NCI-H774 (cell line): ENCODE measurements around the gene AKAP12.
"Not testable (repeated sequence)": the region's sequence is repeated elsewhere in the genome, so short reads cannot be mapped to it uniquely, and the experiment has no call there.

Experiments used
- DNase-seq: peaks from one replicate; lab custom pipeline; 2025; lab: John Stamatoyannopoulos, UW

Gene AKAP12

DNA sequence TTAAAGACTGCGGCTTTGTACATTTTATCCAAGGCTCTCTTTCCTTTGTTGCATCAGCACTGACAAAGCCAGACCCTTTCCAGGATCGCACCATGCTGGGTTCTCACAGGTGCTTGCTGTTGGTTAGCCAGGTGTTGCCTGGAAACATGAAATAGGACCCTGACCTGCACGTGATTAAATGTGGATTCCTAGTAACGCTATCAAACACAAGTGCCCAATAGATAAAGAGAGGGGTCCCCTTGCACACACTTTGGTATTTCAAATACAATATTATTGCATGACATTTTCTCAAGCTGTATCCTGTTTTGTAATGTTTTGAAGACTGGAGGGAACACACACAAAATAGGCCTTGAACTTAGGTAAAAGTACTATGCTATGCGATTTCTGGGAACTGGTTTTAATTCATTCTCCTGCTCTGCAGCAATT is 73.3 kb downstream of the AKAP12 start:
- DNase-seq: peak; percentile 83

DNA sequence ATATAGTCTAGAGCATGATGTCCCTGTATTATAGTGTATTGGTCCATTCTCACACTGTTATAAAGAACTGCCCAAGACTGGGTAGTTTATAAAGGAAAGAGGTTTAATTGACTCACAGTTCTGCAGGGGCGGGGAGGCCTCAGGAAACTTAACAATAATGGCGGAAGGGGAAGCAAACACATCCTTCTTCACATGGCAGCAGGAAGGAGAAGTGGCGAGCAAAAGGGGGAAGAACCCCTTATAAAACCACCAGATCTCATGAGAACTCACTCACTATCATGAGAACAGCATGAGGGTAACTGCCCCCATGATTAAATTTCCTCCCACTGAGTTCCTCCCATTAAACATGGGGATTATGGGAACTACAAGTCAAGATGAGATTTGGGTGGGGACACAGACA is 75.9 kb downstream of the AKAP12 start:
- DNase-seq: not testable (repeated sequence)

DNA sequence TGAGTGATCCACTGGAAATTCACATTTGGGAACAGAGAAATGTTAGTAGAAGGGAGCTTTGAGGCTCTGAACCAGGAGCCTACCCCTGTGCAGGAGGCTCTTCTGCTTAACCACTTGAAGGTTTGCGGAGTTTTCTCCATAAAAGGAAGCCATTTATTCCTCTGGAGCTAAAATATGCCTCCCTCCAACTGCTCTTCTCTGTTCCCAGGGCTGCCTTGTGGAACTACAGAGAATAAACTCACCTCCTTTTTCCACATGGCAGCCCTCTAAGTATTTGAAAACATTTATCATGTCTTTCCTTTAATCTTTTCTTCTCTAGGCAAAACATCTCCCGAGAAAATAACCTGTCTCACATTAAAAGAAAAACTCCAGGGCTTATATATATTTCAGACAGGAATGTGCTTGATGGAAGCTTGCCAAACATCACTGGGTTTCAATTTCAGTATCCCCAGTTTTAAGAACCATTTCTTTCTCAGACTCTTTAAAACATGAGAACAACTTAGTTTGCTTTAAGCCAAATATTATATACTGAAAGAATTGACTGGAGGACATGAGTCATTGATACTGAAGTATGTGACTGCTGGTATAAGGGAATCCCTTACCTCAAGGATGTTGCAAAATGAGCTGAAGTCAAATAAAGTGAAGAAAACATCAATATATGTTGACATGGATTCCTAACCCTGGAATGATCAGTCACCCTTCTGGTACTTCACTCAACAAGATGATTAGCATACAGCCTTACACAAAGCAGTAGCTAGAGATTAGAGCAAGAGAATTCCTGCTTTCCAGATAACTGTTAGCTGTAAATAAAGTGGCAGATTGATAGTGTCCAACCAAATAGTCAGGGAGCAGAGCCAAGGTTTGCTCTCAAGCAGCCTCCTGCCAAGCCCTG is 77.6 kb downstream of the AKAP12 start:
- no peak for DNase-seq

DNA sequence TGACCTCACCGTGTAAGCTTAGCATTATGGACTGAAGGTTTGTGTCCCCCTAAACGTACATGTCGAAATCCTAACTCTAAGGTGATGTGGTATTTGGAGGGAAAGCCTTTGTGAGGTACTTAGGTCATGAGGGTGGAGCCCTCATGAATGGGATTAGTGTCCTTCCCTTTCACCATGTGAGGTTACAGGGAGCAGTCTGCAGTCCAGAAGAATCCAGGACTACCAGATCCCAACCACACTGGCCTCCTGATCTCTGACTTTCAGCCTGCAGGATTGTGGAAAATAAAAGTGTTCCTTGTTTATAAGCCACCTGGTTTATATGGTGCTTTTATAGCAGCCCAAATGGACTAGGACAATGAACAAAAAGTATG is 78.2 kb downstream of the AKAP12 start:
- no peak for DNase-seq

DNA sequence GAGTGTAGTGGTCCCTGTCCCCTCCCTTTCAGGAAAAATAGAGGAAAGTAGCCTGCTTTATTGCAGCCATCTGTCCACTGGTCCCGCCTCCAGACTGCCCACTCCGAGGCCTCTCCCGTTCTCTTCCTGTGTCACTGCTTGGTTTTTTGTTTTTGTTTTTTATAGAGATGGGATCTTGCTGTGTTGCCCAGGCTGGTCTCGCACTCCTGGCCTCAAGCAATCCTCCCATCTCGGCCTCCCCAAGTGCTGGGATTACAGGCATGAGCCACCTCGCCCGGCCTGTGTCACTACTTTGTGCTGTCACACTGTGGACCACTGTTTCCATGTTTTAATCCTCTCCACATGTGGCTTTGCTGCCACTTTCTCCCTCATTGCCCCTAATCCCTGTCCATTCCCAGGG is 80.4 kb downstream of the AKAP12 start:
- no peak for DNase-seq

DNA sequence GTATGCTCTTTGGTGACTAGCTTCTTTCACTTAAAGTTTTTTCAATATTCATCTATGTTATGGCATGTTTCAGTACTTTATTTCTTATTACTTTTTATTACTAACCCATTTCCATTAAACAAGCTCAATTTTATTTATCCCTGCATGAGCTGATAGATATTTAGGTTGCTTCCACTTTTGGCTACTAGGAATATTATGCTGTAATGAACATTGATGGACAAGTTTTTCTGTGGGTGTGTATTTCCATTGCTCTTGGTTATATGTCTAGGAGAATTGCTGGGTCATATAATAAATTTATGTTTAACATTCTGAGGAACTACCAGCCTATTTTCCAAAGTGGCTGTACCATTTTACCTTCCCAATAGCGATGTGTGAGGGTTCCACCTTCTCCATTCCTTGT is 81.7 kb downstream of the AKAP12 start:
- DNase-seq: no peak

DNA sequence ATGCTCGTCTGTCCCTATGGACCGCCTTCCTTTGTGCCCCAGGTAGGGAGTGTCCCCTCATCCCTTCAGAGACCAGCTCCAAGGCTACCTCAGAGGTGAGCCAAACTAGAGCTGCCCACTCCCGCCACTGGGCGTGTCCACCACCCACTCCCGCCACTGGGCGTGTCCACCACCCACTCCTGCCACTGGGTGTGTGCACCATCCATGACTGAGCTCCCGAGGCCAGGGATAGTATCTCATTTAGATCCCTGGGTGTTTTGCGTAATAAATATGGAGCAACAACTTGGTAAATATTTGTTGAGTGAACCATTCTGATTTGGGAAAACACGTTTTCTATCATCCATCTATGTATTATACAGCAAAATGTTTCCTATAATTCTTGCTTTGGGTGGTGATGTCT is 82.8 kb downstream of the AKAP12 start:
- no peak for DNase-seq

DNA sequence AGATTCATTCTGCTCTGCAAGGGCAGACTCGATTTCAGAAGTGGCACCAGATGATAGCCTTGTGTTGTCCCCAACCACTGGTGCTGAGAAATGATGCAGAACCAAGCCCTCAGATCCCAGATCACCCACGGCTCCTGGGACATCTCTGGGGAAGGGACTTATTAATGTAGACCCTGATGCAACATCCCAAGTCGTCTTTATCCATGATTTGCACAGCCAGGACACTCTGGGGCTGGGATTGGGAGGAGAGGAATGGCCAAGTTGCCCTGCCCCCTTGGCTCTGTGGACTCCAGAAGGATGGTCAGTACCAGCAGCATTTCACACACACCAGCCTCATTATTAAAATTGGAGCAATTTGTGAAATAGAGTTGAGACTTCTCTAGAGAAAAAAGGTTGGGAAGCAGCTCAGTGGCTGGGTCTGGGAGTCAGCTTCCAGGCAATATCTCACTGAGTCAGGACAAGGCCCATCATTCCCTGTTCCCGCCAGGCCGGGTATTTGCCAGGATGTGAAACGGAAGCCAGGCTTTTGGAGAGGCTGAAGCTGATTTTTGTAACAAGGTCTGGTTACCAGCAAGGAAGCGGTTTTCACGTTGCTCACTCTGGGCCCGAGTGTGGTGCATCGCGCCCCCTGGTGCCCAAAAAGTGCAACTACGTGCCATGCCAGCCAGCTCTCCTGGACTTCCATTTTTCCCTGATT is 84.2 kb downstream of the AKAP12 start:
- DNase-seq: peak; percentile 83

DNA sequence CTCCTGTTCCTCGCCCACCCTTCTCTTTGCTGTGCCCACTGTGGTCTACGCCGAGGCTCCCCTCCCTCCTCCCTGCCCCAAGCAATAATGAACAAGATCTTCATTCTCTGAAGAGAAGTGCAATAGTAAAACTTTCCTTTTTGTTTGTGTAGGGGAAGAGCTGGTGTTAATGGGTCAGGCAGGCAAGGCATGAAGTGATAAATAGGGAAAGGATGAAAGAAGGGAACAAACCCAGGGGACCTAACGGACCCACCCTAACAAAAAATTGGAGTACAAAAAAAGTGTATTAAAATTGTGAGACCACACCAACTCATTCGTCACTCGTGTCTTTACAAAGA is 84.7 kb downstream of the AKAP12 start:
- no peak for DNase-seq

DNA sequence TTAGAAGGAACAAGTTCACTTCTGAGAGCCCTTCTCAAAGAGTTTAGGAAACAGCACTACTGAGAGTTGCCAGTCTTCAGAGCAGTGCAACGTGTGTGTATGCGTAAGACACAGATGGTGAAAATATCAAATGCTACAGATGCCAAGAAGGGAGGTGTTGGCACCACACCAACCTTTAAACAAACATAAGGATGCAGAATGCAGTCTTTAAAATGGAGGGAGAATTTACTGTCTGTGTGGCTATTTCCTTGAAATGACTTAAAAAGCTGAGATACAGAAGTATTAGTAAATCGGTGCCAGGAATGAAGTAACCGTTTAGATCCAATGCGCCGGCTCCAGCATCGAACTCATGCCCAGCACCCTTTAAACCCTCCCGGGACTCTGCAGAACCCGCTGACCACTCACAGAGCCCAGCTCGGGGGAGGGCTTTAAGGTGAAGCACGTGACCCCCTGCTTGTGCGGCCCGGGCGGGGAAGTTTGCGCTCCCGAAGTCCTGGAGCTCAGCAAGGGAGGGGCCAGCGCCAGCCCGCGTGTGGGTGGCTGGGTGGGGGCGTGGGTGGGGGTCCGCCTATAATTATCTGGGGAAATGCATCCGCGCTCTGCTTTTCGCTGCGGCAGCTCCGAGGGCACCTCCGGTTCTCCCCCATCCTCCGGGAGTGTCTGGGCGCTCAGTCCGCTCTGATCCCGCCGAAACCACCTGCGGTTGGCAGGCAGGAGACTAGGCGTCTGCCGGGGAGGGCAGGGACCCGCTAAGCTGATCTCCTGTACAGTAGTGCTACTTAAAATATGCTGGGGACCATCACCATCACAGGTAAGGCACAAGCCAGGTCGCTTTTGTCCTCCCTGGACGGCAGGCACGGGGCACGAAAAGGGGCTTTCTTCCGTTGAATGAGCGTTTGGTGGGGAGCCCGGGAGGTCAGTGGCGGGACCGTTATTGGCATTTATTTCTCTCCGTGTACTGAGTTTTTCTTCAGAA is 85.6 kb downstream of the AKAP12 start:
- peak; percentile 73 for DNase-seq

DNA sequence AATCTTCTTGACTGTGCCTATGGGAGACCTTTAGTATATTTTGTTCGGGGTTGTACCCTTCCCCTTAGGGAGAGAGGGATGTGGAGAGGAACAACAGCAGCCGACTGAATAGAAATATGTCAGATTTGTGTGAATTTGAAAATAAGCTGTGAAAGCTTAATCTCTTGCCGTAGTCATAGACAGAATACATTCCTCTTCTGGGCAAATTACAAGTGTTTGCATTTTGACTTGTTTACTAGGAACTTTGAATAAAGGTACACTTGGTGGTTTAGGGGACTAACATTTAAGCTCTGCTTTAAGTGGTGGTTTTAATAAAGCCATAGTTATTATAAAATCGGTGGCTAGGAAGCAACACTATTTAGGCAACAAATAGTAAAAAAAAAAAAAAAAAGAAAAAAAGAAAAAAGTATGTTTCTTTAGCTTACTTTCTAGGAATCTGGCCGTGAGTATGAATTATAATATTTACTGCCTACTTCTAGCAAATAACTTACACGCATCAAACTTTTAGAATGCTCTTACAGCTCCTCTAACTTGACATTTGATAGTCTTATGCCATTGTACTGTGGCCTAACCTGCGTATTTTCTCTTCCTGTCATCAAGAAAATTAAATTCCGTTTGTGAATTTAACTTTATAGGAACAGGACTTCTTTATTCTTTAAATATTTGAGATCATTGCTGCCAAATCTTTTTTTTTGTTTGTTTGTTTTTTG is 86.5 kb downstream of the AKAP12 start:
- no peak for DNase-seq

DNA sequence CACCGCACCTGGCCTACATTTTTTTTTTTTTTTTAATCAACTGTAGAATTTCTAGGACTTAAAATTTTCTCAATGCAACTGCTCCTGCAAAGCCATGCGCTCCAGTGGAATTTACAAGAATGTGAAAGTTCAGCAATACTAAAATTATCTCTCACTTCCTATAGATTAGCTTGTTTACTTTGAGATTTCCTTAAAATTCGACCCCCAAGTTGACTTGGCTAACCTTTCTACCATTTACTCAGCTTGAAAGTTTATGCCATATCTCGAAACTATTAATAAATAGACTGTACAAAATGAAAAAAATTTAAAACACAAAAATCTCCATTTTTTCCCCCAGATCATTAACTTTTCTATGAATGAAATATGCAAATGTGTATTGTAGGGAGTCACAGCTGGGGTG is 87.3 kb downstream of the AKAP12 start:
- DNase-seq: no peak

DNA sequence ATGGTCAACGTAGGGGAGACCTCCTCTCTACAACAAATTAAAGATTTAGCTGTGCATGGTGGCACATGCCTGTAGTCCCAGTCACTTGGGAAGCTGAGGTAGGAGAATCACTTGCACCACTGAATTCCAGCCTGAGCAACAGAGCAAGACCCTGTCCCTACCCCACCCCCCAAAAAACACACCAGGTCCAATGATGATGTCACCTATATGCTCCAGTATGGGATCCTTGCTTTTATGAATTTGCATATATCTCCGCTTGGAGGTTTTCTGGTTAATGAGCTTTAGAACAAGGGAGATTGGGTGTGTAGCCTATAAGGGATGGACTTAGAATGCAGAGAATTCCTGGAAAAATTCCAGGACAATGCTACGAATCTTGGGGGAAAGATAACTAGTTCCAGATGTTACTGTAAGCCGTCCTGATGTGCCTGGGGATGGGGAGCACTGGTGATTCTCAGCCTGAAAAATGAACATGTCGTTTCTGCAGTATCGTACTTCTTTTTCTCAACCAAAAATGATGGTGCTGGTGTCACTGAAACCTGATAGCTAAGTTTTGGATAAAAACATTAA is 90.4 kb downstream of the AKAP12 start:
- no peak for DNase-seq

DNA sequence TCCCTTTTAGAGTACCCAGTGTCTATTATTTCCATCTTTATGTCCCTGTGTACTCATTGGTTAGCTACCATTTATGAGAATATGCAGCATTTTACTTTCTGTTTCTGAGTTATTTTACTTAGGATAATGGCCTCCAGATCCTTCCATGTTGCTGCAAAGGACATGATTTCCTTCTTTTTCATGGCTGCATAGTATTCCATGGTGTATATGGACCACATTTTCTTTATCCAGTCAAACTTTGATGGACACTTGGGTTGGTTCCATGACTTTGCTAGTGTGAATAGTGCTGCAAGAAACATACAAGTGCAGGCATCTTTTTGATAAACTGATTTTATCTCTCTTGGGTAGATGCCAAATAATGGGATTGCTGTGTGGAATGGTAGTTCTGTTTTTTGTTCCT is 96.2 kb downstream of the AKAP12 start:
- DNase-seq: no peak

DNA sequence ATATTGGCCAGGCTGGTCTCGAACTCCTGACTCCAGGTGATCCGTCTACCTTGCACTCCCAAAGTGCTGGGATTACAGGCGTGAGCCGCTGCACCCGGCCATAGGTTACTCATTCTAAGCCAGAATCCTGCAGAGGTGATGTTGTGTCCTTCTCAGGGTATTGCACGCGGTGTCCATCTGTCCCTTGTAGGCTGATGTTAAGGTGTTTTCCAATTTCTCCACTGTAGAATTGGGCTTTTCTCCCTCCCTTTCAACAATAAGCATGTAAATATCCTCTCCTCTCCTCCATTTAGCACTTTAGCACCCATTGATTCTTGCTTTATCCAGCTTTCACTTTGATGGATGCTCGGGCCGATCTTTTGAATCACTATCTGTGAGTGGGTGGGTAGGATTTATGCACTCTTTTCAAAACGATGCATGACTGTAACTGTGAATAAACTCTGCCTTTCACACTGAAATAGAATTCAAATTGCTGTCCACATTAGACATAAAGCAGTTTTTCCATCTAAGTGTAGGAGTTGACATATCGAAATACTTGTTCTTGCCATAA is 99.0 kb downstream of the AKAP12 start:
- no peak for DNase-seq

DNA sequence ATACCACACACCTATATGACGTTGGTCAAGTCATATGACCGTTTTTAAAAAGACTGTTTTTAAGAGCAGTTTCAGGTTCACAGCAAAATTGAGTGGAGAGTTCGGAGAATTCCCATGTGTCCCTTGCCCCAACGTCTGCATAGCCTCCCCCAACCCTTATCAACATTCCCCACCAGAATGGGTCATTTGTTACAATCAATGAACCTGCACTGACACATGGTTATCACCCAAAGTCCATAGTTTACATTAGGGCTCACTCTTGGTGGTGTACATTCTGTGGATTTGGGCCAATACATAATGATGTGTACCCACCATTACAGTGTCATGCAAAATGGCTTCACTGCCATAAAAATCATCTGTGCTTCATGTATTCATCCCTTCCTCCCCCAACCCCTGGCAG is 99.6 kb downstream of the AKAP12 start:
- DNase-seq: no peak

DNA sequence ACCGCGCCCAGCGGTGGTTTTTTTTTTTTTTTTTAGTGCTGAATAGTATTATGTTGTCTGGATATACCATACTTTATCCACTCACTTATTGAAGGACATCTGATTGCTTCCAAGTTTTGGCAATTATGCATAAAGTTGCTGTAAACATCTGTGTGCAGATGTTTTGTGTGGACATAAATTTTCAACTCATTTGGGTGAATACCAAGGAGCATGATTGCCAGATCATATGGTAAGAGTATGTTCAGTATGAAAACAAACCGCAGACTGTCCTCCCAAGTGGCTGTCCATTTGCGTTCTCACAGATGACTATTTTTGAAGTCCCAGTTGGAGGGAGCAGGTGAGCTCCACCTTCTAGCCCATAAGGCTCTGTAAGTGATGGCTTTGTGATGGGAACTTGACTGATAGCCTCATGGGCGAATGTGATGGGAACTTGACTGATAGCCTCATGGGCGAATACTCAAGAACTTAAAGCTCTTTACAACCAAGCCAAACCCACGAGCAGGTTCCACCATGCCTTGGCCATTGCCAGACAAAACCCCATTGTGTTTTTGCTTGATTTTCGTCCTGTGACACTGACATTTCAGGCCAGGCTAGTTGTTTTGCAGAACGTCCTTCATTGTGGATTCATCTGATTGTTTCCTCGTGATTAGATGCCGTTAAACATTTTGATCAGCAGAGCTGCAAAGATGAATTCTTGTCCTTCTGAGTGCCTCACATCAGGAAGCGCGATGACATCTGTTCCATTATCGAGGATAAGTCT is 100.6 kb downstream of the AKAP12 start:
- DNase-seq: no peak

DNA sequence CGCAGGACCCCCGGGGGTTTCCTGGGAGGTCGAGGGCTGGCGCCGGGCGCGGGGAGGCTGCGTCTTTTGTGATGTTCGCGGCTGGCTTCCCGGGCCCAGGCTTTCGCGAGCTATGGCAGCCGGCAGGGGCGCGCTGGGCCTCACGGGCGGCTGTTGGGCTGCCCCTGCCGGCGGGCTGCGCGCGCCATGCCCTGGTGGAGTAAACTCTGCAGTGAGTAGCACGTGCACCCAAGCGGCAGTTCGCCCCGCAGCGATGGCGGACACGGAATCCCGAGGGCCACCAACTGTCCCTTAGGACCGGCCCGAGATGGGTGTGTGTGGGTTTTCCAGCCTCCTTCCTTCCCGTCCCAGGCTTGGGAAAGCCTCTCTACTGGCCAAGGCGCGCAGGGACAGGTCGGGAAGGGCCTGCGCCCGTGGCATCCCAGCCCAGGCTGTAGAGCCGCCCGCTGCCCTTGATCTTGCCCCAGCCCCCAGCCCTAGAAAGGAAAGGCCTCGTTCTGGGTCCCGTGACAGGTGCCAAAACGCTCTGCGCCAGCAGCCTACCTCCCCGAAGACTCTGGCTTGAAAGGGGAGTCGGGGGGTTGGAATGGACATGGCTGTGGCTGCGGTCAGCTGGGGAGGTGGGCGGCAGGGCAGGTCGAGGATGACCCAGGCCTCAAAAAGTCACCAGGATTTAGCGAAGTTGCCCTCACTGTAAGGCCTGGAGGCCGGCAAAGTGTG is 101.9 kb downstream of the AKAP12 start:
- DNase-seq: no peak

DNA sequence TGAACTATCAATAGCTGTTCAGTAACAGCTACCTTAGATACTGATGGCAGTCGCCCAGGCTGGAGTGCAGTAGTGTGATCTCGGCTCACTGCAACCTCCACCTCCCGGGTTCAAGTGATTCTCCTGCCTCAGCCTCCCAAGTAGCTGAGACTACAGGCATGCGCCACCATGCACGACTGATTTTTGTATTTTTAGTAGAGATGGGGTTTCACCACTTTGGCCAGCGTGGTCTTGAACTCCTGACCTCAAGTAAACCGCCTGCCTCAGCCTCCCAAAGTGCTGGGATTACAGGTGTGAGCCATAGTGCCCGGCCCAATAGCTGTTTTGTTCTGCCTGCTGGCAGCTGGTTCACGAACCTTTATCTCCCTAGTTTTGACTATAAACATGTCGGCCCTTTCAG is 103.0 kb downstream of the AKAP12 start:
- DNase-seq: not testable (repeated sequence)
